HepG2 (cell line): Measurements from ENCODE around the gene RRAD. TPM values are rescaled to one million over a fixed set of nuclear protein-coding genes. Genes with fewer than 3 reads are reported as not detected.
A peak's percentile ranks its signal among the peaks of the same experiment; 100 is the strongest.

Source experiments
- BCL6 ChIP-seq: IDR thresholded peaks from 2 replicates; pipeline ENCODE4 v1.6.1; 2016; ENCODE audit warnings: missing genetic modification reagents, missing compliant biosample characterization
- IRF2 ChIP-seq: IDR thresholded peaks from 2 replicates; pipeline ENCODE4 v1.6.1; 2018; ENCODE audit warnings: missing genetic modification reagents, missing compliant biosample characterization
- KAT8 ChIP-seq: IDR thresholded peaks from 2 replicates; pipeline ENCODE4 v1.6.1; 2016; ENCODE audit warnings: missing genetic modification reagents, missing compliant biosample characterization
- MAFF ChIP-seq: IDR thresholded peaks from 2 replicates; pipeline ENCODE4 v1.6.1; 2011; ENCODE audit warnings: low read depth, low read length, improper control_type of control experiment
- MAFK ChIP-seq, 2 experiments: IDR thresholded peaks in 1 of 2; conservative IDR thresholded peaks in 1 of 2; 2 replicates each; pipeline ENCODE4 v1.6.1; 2011; ENCODE audit warnings: improper control_type of control experiment in 2 of 2, low read length in 2 of 2
- TARDBP ChIP-seq: sonication (generic); formaldehyde crosslinking; IDR thresholded peaks from 2 replicates; pipeline ENCODE4 v1.8.0; 2022; ENCODE audit warnings: mild to moderate bottlenecking, missing genetic modification reagents
- ZFYVE20 ChIP-seq: sonication (generic); formaldehyde crosslinking; IDR thresholded peaks from 2 replicates; pipeline ENCODE4 v1.8.0; 2023; ENCODE audit warnings: low read depth, mild to moderate bottlenecking, moderate library complexity, missing genetic modification reagents, borderline replicate concordance
- ZNF430 ChIP-seq: sonication (generic); formaldehyde crosslinking; IDR thresholded peaks from 2 replicates; pipeline ENCODE4 v1.9.0; 2021; ENCODE audit warnings: mild to moderate bottlenecking, missing genetic modification reagents
- ZNF501 ChIP-seq: sonication (generic); formaldehyde crosslinking; IDR thresholded peaks from 2 replicates; pipeline ENCODE4 v1.5.1; 2020; ENCODE audit warnings: mild to moderate bottlenecking, moderate library complexity, missing genetic modification reagents
- ZNF564 ChIP-seq: sonication (generic); formaldehyde crosslinking; IDR thresholded peaks from 2 replicates; pipeline ENCODE4 v1.8.1; 2023; ENCODE audit warnings: mild to moderate bottlenecking, missing genetic modification reagents
- ZNF773 ChIP-seq: sonication (generic); formaldehyde crosslinking; IDR thresholded peaks from 2 replicates; pipeline ENCODE4 v1.4.0; 2020; ENCODE audit warnings: missing genetic modification reagents, borderline replicate concordance
- polyA plus RNA-seq, 8 experiments: library from polyadenylated mRNA; depleted of rRNA in 3 of 8; stranded (reverse) in 7 of 8; unstranded in 1 of 8; fragments of >200 nt; fragmentation: Illumina TruSeq in 4 of 8; extraction: Trizol in 4 of 8; gene quantifications; 2 replicates each; pipeline versions ENCODE4 v1.2.1 to v1.2.3, GENCODE V29; 2011 to 2016; ENCODE audit warnings: low read depth in 4 of 8, missing spikeins in 1 of 8, mixed read lengths in 1 of 8; ENCODE audit not compliant: insufficient read depth in 1 of 8
- total RNA-seq, 5 experiments: library from RNA; depleted of rRNA; stranded (reverse); fragments of >200 nt; fragmentation: Illumina TruSeq; extraction: Trizol; gene quantifications; 2 replicates each; pipeline ENCODE4 v1.2.3, GENCODE V29; 2016; ENCODE audit warnings: low read depth in 1 of 5
- TF ChIP-seq, protein P1 (sequence below): sonication (generic); formaldehyde crosslinking; IDR thresholded peaks from 2 replicates; pipeline ENCODE4 v1.5.0; 2020; ENCODE audit warnings: missing genetic modification reagents, mild to moderate bottlenecking, borderline replicate concordance
- TF ChIP-seq, protein P2 (sequence below): sonication (generic); formaldehyde crosslinking; IDR thresholded peaks from 2 replicates; pipeline ENCODE4 v1.5.0; 2020; ENCODE audit warnings: mild to moderate bottlenecking, missing genetic modification reagents, moderate library complexity
- TF ChIP-seq, protein P3 (sequence below): sonication (generic); formaldehyde crosslinking; IDR thresholded peaks from 2 replicates; pipeline ENCODE4 v1.4.0; 2020; ENCODE audit warnings: missing genetic modification reagents
- TF ChIP-seq, protein P4 (sequence below): IDR thresholded peaks from 2 replicates; pipeline ENCODE4 v1.6.1; 2016; ENCODE audit warnings: low read depth
- TF ChIP-seq, protein P5 (sequence below): sonication (generic); formaldehyde crosslinking; IDR thresholded peaks from 2 replicates; pipeline ENCODE4 v1.4.0; 2020; ENCODE audit warnings: missing genetic modification reagents
- TF ChIP-seq, protein P6 (sequence below): sonication (generic); formaldehyde crosslinking; IDR thresholded peaks from 2 replicates; pipeline ENCODE4 v1.4.0; 2020; ENCODE audit warnings: missing genetic modification reagents, mild to moderate bottlenecking, borderline replicate concordance

The RRAD gene
- total and polyA plus RNA-seq, 2 of the 13 experiments (the other 11 are each of a cell fraction or from before 2014, with no cell fraction given): 0.80 to 1.1 TPM

DNA sequence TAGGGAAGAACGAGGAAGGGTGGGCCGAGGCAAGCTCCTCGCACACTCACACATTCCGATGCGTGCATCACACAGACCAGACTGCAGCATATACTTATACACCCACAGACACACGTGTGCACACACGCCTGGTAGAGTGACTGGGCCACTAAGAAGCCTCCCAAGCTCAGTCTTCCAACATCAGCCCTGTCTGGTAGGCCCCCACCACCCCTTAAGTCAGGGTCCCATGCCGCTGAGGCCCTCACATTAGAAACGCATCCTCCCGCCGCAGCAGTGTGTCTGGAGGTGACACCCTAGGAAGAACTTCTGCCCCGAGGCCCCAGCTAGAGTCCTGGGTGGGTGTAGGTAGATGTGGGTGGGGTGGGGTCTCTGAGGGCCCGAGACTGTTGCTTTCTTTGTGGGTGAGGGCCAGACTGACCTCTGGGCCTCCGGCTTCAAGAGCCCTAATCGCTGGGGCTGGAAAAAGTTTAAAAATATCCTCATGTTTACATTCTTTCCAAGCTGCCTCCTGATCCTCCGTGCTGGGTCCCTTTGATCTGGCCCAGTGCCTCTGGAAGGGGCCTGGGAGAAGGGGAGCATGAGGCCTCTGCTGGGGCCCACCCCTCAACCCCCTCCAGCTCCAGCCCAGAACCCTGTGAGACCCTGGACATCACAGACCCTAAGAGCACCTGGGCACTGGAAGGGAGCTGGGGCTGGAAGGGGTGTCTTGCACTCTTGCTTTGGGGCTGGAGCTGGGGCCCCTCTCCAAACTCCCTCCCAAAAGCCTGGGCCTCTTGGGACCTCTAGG lies 20.3 kb downstream of the RRAD start (continued):
- TF ChIP-seq, protein P1, sequence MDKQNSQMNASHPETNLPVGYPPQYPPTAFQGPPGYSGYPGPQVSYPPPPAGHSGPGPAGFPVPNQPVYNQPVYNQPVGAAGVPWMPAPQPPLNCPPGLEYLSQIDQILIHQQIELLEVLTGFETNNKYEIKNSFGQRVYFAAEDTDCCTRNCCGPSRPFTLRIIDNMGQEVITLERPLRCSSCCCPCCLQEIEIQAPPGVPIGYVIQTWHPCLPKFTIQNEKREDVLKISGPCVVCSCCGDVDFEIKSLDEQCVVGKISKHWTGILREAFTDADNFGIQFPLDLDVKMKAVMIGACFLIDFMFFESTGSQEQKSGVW (CRISPR knock-in tag): no peak
- TF ChIP-seq ZFYVE20 (no peak), ZNF773 (no peak), ZNF564 (CRISPR knock-in tag) (no peak; the same call in none of the 2 replicates), BCL6 (peak; percentile 86), KAT8 (CRISPR knock-in tag) (peak; percentile 61; the same call in 1 of the 2 replicates), ZNF430 (CRISPR knock-in tag) (0 out of 2 replicates have a peak, but pooled peaks have one; percentile 13), MAFK (conservative IDR thresholded peaks at IDR 0.05 in 1 of 2, IDR thresholded peaks at IDR 0.05 in 1 of 2; ENCODE audit: low read length in 2 of 2) (no peak), ZNF501 (CRISPR knock-in tag) (peak; percentile 9; the same call in 1 of the 2 replicates), IRF2 (CRISPR knock-in tag) (peak; percentile 59; the same call in 1 of the 2 replicates), MAFF (no peak), TARDBP (CRISPR knock-in tag) (no peak; the same call in 1 of the 2 replicates)
- TF ChIP-seq, protein P2, sequence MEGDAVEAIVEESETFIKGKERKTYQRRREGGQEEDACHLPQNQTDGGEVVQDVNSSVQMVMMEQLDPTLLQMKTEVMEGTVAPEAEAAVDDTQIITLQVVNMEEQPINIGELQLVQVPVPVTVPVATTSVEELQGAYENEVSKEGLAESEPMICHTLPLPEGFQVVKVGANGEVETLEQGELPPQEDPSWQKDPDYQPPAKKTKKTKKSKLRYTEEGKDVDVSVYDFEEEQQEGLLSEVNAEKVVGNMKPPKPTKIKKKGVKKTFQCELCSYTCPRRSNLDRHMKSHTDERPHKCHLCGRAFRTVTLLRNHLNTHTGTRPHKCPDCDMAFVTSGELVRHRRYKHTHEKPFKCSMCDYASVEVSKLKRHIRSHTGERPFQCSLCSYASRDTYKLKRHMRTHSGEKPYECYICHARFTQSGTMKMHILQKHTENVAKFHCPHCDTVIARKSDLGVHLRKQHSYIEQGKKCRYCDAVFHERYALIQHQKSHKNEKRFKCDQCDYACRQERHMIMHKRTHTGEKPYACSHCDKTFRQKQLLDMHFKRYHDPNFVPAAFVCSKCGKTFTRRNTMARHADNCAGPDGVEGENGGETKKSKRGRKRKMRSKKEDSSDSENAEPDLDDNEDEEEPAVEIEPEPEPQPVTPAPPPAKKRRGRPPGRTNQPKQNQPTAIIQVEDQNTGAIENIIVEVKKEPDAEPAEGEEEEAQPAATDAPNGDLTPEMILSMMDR (CRISPR knock-in tag): 0 out of 2 replicates have a peak, but pooled peaks have one; percentile 1
- TF ChIP-seq, protein P3, sequence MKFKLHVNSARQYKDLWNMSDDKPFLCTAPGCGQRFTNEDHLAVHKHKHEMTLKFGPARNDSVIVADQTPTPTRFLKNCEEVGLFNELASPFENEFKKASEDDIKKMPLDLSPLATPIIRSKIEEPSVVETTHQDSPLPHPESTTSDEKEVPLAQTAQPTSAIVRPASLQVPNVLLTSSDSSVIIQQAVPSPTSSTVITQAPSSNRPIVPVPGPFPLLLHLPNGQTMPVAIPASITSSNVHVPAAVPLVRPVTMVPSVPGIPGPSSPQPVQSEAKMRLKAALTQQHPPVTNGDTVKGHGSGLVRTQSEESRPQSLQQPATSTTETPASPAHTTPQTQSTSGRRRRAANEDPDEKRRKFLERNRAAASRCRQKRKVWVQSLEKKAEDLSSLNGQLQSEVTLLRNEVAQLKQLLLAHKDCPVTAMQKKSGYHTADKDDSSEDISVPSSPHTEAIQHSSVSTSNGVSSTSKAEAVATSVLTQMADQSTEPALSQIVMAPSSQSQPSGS (CRISPR knock-in tag): no peak
- TF ChIP-seq, protein P4, sequence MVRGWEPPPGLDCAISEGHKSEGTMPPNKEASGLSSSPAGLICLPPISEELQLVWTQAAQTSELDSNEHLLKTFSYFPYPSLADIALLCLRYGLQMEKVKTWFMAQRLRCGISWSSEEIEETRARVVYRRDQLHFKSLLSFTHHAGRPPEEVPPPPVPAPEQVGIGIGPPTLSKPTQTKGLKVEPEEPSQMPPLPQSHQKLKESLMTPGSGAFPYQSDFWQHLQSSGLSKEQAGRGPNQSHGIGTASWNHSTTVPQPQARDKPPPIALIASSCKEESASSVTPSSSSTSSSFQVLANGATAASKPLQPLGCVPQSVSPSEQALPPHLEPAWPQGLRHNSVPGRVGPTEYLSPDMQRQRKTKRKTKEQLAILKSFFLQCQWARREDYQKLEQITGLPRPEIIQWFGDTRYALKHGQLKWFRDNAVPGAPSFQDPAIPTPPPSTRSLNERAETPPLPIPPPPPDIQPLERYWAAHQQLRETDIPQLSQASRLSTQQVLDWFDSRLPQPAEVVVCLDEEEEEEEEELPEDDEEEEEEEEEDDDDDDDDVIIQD: no peak
- TF ChIP-seq, protein P5, sequence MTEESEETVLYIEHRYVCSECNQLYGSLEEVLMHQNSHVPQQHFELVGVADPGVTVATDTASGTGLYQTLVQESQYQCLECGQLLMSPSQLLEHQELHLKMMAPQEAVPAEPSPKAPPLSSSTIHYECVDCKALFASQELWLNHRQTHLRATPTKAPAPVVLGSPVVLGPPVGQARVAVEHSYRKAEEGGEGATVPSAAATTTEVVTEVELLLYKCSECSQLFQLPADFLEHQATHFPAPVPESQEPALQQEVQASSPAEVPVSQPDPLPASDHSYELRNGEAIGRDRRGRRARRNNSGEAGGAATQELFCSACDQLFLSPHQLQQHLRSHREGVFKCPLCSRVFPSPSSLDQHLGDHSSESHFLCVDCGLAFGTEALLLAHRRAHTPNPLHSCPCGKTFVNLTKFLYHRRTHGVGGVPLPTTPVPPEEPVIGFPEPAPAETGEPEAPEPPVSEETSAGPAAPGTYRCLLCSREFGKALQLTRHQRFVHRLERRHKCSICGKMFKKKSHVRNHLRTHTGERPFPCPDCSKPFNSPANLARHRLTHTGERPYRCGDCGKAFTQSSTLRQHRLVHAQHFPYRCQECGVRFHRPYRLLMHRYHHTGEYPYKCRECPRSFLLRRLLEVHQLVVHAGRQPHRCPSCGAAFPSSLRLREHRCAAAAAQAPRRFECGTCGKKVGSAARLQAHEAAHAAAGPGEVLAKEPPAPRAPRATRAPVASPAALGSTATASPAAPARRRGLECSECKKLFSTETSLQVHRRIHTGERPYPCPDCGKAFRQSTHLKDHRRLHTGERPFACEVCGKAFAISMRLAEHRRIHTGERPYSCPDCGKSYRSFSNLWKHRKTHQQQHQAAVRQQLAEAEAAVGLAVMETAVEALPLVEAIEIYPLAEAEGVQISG: peak; percentile 49; the same call in 1 of the 2 replicates
- TF ChIP-seq, protein P6, sequence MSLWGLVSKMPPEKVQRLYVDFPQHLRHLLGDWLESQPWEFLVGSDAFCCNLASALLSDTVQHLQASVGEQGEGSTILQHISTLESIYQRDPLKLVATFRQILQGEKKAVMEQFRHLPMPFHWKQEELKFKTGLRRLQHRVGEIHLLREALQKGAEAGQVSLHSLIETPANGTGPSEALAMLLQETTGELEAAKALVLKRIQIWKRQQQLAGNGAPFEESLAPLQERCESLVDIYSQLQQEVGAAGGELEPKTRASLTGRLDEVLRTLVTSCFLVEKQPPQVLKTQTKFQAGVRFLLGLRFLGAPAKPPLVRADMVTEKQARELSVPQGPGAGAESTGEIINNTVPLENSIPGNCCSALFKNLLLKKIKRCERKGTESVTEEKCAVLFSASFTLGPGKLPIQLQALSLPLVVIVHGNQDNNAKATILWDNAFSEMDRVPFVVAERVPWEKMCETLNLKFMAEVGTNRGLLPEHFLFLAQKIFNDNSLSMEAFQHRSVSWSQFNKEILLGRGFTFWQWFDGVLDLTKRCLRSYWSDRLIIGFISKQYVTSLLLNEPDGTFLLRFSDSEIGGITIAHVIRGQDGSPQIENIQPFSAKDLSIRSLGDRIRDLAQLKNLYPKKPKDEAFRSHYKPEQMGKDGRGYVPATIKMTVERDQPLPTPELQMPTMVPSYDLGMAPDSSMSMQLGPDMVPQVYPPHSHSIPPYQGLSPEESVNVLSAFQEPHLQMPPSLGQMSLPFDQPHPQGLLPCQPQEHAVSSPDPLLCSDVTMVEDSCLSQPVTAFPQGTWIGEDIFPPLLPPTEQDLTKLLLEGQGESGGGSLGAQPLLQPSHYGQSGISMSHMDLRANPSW (CRISPR knock-in tag): no peak
